Endometrial microvascular endothelial cells (primary cell): ENCODE measurements around the gene CERS6. TPM values are rescaled to one million over a fixed set of nuclear protein-coding genes. Genes with fewer than 3 reads are reported as not detected.

Experiments
- in situ Hi-C: cut with HindIII; loops from 2 replicates; pipeline ENCODE4 v1.10.0; 2017; ENCODE audit warnings: low sequenced_read_pairs, low pct_unique_long_range_greater_than_20kb; ENCODE audit errors: inconsistent ontology term
- total RNA-seq: library from RNA; depleted of rRNA; stranded (reverse); fragments of >200 nt; gene quantifications from one replicate; pipeline ENCODE4 v1.2.3, GENCODE V29; 2015; ENCODE audit errors: inconsistent ontology term

The CERS6 gene
- total RNA-seq, 1 donor from 2014 or later: 5.9 TPM

DNA sequence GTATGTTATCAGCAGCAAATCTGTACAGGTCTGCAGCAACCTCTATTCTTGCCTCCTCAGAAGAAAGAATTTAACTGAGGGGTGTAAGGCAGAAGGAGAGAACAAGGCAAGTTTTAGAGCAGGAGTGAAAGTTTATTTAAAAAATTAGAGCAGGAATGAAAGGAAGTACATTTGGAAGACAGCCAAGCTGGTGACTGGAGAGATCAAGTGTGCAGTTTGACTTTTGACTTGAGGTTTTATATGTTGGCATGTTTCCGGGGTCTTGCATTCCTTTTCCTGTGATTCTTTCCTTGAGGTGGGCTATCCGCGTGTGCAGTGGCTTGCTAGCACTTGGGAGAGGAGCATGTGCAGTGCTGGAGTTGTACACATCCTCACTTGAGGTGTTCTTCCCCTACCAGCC lies 16.5 kb upstream of the CERS6 start:
- in situ Hi-C loops: no loop called here

DNA sequence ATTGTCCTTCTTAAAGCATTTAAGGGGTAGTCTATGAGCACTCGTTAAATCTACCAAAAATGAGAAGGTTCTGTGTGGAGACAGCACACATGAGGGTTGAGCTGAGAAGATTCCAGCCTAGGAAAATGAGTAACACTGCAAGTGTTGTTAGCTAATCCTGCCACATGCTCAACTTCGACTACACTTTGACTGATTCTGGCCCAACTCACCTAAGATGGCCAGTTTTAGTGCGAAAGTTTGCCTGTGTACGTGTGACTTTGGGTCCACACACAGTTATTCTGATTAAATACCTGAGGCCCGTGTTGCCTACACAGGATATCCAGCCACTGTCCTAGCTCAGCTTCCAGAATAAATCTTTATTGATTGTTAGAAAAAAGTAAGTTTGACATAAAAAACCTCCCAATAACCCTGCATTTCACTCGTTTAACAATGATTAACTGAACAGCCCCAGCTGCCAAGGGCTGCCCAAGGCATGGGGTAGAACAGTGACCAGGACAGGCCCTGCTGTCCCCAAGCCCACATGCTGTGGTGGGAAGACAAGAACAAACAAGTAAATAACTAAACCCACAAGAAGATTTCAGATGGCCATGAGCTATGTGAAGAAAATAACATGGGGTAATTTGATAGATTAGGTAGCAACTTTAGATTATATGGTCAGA lies 14.7 kb upstream of the CERS6 start:
- in situ Hi-C loops: no loop called here

DNA sequence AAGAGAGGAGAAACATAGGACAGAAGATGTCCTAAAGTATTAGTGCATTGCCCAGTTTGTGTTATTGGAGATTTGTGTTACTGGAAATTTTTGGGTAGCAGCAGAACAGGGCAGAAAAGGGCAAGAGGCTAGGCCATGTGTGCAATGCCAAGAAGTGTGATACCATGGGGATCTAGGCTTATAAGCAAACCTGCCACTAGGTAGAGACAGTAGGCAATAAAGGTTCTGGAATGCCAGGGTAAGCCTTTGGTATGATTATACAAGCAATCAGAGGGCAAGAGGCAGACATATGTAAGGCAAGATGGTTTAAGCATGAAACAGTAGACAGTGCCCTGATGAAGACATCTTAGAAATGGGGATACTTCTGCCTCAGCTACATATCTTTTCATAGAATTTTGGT lies 12.3 kb upstream of the CERS6 start:
- in situ Hi-C loops: no loop called here

DNA sequence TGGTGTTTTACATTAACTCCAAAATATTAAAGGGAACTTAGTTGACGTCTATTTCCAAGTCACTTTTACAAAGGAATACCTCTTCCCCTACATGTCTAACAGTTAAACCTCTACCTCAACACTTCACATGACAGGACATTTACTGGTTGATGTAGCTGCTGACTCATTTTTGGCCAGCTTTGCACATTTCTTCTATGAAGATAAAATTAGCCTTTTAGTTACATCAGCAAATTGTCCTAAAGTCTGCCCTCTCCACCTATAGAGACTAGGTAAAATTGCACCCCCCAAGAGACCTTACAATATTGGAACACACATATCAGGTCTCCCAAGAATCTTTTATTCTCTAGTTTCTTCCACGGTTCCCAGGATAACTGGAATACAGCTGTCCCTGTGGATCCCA lies 10.1 kb upstream of the CERS6 start:
- in situ Hi-C loops: no loop called here

DNA sequence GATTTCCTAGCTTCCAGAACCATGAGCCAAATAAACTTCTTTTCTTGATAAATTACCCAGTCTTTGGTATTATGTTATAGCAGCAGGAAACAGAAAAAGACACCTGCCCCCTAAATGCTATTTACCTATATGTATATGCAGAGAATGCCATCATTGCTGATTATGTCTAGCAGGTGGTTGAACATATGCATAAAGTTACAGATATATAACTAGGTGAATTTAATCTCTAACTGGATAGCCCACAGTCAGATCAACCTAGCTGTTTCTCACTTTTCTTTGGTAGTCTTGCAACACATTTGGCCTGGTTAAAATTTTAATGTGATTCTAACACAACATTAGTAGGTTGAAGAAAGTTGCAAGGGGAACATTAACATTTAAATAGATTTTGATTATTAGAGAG lies 7.1 kb upstream of the CERS6 start:
- in situ Hi-C loops: no loop called here

DNA sequence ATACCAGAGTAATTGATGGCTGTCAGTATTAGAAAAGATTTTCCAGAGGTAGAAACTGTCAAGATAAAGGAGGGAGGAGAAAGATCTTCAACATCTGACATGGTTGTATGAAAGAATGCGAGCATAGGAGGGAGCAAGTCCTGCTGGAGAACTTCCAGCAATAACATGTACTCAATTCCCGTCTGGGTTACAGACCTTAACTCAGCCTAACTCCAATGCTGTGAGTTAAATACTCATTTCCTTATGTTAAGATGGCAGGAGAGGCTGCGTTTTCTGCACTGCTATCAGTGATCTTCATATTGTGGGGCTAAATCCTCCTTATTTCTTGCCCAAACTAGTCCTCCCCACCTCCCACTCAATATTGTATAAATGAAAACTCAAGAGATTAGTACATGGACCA lies 6.7 kb upstream of the CERS6 start:
- in situ Hi-C loops: no loop called here

DNA sequence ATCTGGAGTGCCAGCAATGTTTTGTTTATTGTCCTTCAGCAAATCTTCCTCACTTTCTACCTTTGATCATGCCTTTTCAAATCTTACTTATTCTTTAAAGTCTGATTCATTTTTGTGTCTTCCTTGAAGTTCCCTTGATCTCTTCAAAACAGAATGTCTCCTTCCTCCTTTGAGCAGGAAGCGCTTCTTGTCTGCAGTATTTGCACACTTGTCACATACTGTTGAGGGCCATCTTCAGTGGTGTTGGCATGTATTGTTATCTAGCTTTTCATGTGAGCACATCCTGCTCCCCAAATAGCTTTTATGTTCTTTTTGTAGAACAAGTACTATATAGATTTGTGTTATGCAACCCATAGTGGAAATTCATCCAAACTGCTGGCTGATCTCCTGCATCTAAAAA lies 5.9 kb upstream of the CERS6 start:
- in situ Hi-C loops: no loop called here

DNA sequence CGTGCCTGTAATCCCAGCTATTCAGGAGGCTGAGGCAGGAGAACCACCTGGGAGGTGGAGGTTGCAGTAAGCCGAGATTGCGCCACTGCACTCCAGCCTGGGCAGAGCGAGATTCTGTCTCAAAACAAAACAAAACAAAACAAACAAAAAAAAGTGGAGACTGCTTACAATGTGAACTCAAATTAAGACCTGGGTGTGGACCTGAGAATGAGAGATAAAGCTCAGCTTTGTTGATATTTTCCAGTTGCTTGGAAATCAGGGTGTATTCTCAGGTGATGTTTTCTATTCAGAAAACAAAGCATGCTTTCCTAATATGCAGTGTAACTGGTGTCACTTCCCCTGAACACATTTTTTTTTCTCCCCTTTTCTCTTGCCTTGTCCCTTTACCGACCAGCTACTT lies 5.3 kb upstream of the CERS6 start:
- in situ Hi-C loops: no loop called here

DNA sequence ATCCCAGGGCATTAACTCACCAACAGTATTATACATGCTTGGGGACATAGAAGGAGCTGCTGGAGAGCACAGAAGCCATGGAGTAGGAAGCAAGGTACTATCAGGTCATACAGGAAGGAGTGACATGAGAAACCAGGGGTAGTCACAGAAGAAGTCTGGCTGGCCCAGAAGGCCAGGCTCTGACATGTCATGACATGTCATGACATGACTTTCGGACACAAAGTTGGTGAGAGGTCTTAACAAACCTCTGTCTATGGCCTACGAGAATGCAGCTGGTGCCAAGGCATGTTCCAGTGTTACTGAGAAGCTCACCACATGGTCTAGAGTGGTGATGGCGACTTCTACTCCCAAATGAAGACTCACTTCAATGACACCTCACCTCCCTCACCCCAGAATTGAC lies 3.3 kb upstream of the CERS6 start:
- in situ Hi-C loops: no loop called here

DNA sequence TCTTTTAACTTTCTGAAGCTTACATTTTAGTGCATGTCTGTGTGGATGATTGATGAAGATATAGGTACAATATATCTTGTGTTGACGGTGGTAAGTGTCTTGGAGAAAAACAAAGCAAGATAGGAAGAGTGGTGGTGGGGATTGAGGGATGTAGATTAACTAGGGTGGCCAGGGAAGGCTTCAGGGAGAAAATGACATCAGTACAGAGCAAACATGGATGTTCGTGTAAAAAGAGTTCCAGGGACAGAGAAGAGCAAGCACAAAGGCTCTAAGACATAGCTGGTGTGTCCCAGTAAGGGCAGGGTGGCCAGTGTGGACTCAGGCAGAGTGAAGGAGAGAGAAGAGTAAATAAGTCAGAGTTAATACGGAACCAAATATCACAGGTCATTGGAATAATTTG lies 2.7 kb upstream of the CERS6 start:
- in situ Hi-C loops: no loop called here

DNA sequence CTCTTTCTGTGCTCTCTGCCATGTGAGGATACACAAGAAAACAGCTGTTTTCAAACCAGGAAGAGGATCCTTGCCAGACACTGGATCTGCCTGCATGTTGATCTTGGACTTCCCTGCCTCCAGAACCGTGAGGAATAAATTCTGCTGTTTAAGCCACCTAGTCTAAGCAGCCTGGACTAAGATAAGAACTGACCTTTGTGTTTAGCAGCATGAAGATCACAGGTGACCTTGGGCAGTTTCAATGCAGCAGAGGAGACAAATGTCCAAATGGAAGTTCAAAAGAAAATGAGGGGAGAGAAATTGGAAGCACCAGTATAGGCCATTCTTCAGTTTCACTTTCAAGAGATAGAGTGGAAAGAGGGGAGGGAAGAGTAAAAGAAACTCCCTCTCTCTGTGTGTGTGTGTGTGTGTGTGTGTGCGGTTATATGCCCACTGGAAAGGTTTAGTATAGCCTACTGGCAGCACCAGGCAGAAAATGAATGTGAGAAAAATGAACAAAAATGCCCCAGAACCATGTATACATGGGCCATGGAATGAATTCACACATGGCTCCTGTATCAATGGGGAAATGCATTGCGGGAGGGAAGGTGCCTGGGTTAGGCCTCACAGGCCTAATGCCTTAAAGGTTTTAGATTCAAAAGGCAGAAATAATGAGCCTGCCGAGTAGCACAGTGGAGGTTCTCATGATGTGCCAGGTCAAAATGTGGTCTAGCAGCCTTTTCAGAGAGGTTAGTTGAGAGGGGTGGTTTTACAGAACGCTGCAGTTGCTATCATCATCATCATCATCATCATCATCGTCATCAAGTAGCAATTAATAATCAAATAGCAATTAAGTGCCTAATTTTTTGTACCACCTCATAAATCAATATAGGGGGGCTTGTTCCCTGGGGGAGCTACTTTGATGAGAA lies 1.1 kb upstream of the CERS6 start:
- in situ Hi-C loops: no loop called here

DNA sequence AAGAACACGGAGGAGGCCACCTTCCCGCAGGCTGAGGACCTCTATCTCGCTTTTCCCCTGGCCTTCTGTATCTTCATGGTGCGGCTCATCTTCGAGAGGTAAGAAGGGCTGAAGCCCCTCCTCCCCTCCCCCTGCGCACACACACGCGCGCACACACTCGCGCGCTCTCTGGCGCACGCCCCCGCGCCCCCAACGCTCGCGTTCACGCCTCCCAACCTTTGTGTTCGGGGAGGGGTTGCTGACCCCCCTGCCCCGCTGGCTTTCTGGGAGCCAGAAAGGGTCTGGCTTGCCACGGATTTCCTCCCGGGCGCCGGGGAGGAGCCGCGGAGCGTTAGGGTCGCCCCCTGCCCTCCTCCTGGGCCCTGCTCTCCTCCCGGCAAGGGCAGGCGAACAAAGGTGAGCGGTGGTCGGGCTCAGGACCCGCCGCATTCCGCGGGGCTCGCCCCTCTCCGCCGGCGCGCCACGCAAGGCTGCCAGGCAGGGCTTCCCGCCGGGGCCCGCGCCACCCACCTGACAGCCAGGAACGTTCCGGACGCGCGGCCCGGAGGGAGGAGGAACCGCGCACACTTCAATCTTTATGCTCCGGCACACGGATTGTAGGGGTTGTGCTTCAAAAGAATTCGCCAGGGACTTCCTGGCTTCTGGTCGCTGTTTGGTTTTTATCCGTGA lies 583 bp downstream of the CERS6 start:
- in situ Hi-C loops: no loop called here

DNA sequence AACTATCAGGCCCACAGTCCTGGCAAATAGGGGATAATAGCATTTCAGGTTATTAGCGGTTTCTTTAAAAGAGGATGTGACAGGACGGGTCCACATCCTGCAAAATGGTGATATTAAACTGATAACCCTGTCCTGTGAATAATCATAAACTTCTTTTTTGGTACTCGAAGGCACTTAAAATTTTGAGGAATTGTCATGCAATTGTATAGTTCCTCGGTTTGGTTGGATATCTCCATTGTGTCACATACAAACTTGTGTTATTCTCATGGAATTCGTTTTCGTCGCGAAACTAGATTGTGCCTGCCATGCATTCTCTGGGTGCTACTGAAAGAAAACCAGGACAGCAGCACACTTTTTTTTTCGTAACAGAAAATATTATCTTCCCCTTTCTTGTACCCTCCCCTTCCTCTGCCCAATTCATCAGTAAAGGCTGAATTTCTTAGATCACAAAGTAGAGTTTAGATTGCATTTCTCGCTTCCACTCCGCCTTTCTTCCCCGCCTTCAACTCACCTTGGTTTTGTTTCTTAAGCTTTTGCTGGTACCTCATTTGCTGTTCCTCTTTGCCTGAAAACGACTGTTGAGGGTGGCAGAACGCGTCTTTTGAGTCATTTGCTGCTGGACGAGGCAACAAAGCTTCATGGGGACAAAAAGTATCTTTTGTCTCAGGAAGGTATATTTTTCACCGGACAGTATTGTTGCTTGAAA lies 1.3 kb downstream of the CERS6 start:
- in situ Hi-C loops: no loop called here

DNA sequence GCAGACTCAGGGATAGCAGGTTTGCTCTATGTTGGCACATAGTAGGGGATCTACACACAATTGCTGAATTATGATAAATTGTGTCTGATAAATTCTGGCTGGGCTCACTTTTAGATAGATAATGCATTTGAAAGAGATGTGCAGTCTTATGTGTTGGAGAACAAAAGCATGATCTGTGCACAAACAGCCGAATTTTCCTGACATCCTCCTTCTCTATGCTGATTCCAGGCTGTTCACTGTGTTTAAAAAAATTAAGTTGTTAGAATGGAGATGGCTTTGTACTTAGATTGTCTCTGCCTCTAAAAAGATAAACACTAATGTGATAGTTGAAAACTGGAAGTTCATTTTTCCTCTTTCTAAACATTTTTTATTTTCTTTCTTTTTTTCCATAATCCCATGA lies 2.1 kb downstream of the CERS6 start:
- in situ Hi-C loops: no loop called here

DNA sequence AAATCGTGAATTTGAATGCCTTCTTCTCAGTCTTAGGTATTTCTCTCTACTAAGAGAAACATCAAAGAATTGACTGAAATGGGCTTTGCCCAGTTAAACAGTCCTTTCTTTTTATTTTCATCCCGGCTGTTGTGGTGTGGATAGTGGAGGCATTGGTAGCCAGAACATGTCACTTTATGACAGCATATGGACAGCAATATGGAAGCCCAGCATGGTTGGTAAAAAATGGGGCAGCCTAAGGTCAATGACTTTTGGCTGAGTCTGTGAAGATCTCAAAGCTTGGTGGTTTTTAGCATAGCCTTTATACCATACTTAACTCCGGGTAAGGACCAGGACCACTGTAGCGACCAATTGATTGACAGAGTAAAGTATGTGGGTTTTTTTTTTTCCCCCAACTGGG lies 3.2 kb downstream of the CERS6 start:
- in situ Hi-C loops: no loop called here

DNA sequence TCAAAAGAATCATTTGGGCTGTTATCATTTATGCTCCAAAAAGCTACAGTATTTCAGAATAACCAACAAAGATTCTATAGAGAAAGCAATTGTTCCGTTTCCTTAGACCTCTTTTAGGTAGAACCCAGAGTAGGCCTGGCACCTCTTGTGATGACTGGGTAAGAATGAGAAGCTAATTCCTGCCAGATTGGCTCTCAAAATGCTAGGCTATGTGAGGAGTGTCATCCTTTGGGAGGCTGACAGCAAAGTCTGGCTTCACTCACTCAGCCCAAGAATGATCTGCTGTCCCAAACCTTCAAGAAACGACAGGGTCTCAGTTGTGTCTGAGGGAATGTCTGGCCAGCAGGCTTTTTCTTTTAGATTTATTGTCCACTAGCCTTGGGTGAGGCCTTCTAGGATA lies 4.5 kb downstream of the CERS6 start:
- in situ Hi-C loops: no loop called here

DNA sequence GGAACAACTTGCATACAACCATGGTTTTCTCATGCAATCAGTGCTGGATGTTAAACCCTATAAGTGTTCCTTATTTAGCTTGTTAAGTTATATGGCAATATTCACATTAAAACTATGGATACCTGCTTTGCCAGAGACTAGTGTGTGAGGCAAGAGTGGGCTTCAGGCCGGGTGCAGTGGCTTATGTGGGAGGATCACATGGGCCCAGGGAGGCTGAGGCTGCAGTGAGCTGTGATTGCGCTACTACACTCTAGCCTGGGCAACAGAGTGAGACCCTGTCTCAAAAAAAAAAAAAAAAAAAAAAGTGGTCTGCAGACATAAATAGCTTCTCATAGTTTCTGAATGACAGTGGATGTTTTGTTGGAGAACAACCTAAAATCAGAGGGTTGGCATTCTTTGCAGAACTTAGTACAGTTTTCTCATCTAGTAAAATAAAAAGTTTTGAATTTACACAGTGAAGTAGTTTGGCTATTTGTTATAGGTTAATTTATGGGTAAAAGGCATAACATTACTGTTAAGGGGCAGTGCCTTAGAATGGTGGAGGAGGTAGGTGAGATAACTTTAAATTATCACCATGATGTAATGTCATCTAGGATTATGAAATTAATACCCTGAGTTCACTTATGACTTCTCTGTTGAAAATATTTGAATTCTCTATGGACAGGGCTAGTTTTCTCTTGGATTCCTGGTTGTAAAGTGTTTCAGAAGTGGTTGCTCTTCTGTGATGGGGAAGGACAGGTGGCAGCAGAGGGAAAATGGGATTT lies 5.3 kb downstream of the CERS6 start:
- in situ Hi-C loops: no loop called here

DNA sequence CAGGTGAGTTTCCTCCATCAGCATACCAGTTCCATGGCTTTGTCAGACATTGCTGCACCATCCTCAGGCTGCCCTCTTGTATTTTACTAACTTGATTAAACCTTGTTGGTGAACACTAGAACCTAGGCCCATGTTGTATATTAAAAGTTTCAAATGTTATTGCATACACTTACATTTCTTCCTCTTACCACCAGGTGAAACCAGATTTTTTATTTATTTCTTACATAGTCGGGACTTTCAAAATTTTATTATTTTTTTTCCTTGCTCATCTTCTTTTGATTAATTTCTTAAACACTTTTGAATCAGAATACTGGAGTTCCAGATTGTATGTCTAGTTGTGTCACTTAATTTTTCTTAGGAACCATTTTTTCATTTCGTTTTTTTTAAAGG lies 5.9 kb downstream of the CERS6 start:
- in situ Hi-C loops: no loop called here

DNA sequence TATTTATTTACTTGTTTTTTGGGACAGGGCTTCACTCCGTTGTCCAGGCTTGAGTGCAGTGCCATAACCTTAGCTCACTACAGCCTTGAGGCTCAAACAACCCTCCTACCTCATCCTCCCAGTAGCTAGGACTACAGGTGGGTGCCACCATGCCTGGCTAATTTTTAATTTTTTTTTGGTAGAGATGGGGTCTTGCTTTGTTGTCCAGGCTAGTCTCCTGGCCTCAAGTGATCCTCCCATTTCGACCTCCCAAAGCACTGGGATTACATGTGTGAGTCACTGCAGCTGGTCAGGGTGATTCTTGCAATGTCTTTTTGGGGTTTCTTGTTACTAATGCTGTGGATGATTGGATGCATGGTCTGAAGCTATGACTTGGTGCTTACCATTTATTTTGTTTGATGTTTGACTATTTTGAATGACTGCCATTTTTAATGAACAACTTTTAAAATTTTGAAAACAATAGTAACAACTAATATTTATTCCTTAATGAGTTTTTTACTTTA lies 6.5 kb downstream of the CERS6 start:
- in situ Hi-C loops: no loop called here
